ENCODE results near the gene HEY2.
"Not testable (repeated sequence)": the region's sequence is repeated elsewhere in the genome, so short reads cannot be mapped to it uniquely, and the experiment has no call there.

The HEY2 gene

DNA sequence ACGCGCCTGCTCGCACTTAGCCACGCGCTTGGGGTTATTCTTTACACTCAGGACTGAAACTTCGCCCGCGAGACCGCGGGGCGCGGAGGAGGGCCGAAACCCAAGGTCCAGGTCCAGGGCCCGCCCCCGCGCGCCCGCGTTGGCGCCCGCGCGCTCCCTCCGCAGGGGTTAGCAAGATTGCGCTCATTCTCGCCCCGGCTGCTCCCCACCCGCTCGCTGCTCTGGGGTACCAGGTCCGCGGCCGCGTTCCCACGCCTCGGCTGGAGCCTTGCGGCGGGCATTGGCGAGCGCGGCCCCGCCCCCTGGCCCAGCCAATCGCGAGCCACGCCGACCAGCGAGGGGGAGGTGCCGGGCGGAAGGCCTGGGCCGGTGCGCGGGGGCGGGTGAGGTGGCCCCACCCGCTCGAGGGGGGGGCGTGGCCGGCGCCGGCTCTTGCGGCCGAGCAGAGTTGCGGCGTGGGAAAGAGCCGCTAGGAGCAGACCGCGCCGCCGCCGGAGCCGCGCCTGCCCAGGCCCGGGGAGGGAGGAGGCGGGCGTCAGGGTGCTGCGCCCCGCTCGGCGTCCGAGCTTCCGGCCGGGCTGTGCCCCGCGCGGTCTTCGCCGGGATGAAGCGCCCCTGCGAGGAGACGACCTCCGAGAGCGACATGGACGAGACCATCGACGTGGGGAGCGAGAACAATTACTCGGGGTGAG is at the start of gene HEY2:
Gene HEY2 (plus strand): TSS at position 460 of the 692 bp plus-strand sequence. CDS start 145 bp downstream, at position 605.
- peak; percentile 81 to 85 for DNase-seq (ENCODE audit: low read depth in 2 of 2)

DNA sequence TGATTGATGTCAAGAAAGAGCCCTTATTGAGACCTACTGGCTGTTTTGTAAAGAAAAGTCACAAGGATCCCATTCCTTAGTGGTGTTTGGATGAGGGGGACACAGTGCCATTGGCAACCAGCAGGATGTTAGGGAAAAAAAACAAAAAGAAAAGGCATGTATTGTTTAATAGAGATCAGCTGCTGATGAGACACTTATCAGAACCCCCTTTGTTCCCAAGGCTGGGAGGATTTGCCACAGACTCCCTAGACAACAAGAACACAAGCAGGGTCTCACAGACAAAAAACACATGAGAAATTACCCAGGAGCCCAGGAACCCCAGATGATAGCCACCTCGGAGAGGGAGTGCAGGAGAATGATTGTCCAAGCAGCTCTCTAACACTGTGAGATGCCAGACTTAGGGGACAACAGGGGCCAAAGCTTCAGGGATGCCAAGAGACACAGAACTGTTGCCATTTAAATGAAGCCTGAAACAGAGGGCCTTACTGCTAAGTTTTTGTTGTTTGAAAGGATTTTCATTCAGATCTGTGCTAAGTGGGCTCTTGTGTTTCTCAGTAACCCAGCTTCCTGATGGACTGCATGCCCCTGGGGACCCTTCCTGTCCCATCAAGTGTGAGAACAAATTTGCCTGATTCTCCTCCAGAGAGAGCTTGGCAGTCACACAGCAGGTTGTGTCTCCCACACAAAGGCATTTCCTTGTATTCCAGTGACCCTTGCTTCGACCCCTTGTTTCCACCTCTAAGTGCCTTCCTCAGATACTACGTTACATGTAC is 48.7 kb upstream of the HEY2 start:
- DNase-seq (ENCODE audit: low read depth in 2 of 2), result no peak

DNA sequence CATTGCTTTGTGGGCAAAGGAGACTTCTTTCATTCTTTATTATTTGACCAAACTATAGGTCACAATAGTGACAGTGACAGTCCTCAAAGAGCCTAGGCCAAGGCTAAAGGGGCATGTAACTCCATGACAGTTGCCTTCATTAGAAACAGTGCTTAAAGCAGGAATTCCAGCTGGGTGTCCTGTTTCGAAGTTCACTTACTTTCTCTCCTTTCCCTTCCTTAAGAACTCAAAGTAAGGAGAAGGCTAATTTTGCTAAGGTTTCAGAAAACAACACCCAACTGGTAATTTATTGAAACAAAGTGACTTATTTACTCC is 48.1 kb upstream of the HEY2 start:
- DNase-seq (ENCODE audit: low read depth in 2 of 2), result no peak

DNA sequence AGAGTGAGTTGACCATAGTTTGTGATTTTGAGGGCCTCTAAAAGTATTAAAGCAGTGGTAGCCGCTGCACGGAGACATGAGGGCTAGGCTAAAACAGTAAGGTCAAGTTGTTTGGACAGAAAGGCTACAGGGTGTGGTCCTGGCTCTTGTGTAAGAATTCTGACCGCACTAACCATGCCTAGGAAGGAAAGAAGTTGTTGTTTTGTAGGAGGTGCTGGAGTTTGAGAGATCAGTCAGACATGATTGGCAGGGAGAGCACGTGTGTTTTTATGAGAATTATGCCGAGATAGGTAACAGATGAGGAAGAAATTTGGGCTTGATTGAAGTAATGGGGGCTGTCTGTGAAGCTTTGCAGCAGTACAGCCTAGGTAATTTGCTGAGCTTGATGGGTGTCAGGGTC is 45.5 kb upstream of the HEY2 start:
- DNase-seq (ENCODE audit: low read depth in 2 of 2), result not testable (repeated sequence)

DNA sequence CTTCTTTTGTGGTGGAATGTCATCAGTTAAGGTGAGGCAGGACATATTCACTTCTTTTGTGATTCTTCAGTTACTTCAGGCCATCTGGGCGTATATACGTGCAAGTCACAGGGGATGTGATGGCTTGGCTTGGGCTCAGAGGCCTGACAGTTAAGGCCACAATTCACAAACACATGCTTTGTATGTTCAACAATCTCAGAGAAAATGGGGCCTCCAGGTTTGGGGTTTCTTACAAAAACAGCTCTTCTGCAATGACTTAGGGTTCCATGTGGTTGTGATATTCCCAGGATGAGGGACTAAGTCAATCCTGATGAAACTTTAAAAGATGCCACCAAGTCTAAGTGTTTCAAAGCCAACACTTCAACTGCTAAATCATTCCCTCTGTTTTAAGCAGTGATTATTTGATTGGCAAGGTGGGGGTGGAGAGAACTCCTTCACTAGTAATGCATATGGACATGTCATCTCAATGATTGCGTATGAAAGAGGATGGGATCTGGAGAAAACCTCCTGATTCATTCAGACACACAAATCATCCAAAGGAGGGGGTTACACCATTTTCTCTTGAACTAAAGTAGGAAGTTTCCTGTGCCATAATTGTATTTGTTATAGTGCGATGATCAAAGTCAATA is 41.7 kb upstream of the HEY2 start:
- DNase-seq (ENCODE audit: low read depth in 2 of 2), result no peak

DNA sequence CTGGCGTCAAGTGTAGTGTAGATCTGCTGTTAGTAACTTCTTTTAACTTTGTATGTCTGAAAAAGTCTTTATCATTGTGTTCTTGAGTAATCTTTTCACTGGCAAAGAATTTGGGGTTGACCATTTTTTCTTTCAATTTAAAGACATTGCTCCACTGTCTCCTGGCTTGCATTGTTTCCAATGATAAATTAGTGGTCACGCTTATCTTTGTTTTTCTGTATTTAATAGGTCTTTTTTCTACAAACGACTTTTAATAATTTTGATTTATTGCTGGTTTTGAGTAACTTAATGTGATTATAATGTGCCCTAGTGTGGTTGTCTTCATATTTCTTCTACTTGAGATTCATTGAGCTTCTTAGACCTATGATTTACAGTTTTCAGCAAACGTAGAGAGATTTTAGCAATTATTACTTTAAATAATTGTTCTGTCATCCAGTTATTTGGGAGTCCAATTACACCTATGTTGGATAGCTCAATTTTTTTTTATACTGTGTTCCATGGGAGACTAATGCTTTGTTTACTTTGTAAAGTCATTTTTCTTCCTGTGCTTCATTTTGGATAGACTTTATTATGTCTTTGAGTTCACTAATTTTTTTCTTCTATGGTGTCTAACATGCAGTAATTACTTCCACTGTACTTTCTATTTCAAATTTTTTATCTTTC is 38.3 kb upstream of the HEY2 start:
- DNase-seq (ENCODE audit: low read depth in 2 of 2), result no peak

DNA sequence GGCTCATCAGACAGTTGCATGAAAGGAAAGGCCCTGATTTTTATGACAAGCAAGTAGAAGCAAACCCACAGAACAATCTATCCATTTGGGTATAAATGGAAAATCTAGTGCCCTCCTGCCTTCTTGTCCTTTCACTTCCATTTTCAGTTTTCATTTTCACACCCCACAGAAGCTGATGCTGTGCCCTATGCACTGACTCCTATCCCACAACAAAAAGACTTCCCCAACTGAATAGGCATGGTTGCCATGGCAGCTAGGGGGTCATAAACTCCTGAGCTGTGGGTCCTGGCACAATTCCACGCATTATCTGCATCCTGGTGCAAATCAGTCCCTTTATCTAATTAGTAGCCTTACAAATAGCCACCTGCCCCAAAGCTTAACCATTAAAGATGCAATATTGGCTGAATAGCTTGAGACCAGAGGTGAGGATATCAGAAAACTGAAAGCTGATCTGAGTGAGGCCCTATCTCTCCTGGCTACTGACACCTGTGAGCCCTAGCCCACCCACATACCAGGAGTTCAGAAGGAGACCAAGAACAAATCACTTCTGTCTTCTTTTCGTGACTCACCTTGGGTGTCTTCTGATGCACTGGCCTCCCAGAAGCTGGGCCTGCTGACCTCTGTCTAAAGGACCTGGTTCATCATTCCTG is 34.9 kb upstream of the HEY2 start:
- DNase-seq (ENCODE audit: low read depth in 2 of 2), result no peak

DNA sequence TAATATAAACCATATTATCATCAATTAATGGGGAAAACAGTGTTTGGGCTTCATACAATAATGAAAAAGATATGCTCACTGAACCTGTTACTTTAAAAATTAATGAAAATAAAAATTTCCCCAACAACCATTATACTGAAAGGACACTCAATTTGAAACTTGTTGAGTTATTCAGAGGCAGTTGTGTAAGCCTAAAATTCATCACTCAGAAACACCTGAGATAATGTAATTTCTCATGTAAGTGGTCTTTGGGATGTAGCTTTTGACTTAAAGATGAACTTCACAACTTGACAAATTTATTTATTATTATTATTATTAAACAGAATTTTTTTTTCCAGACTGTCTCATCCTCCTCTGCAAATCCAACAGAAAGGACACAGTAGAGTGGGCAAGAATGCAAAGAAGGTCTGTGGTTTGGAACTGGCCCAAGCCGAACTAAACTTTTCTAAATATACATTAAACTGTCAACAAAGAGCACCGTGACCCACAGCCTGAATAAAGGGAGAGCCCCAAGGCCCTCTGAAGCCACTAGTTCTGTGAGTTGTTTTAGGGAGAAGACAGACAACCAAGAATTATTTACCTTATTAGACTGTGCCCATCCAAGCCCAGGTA is 32.2 kb upstream of the HEY2 start:
- DNase-seq (ENCODE audit: low read depth in 2 of 2), result no peak

DNA sequence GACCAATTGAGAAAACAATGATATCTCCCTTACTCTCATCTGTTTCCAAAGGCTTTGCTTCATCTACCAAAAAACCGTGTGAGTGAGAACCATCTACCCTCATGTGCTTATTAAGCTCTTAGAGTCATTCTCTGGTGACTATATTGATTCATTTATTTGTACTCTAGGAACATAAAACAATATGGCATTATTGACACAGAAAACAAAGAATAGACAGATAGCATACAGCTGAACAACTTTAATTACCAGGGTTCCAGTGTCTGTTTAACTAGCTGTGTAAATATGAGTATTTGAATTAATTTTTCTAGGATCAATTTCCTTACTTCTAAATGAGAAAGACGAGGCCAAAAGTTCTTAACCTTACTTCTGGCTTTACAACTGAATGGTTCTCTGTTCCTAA is 31.3 kb upstream of the HEY2 start:
- no peak for DNase-seq (ENCODE audit: low read depth in 2 of 2)

DNA sequence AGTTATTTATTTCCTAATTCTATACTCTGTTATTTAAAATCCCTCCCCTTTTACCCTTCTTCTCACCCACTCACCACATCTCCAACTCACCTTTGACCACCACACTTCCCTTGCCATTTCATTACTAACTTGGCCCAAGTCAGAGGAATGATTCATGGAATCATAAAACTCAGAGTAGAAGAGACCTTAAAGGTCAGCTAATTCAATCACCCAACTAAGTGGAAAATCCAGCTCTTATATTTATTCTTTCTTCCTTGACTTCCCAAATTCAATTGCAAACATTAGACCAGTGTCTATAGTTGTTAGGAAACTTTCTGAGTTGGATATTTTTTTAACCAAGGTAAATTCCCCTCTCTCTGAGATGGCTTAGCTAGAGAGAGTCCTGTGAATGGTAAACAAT is 26.5 kb upstream of the HEY2 start:
- DNase-seq (ENCODE audit: low read depth in 2 of 2), result no peak

DNA sequence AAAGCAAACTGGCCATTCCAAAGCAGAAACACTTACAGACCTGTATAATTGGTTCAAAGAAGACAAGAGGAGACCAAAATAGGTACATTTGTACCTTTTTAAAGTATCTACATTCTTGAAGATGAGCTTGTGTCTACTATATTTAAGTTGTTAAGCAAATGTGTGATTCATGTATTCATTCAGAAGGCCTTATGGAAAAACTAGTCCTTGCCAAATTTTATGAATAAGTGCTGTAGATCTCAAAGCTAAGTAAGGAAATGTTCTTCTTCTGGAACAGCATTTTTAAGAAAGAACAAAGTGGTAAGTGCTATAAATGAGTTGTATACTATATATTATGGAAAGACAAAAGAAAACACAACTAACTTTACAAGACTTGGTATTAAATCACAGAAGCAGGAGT is 22.2 kb upstream of the HEY2 start:
- no peak for DNase-seq (ENCODE audit: low read depth in 2 of 2)

DNA sequence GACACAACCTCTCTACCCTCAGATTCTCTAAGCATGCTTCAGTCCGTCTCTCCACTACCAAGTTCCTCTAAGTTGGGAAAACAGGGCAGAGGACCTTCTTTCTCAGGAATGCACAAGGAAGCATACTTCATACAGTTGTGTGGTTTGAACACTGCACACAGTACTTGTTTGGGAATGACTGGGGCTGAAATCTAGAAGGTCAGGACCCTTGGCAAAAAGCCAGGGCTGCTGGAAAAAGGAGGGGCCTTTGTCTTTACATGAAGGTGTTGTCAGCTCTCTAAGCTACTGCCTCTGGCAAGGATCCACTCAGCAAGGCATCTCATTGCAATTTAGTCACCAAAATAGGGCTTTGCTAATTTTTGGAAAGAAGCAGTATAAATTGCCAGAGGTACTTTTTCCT is 20.7 kb upstream of the HEY2 start:
- no peak for DNase-seq (ENCODE audit: low read depth in 2 of 2)

DNA sequence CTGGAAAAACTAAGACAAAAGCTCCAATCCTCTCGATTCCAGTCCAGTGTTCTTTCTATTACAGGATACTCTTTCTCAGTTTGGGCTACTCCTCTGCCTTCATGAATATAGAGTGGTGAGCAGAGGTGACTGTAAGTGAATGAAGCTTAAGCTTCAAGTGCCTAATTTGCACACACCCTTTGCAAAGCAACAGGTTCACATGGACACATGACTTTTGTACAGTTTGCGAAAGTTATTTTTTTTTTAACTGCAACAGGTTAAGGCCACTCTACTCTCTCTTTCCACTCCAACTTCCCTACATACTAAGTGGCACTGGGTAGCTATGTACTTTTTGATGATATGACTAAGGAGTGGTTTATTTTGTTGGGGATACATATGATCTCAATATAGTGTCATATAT is 19.4 kb upstream of the HEY2 start:
- no peak for DNase-seq (ENCODE audit: low read depth in 2 of 2)

DNA sequence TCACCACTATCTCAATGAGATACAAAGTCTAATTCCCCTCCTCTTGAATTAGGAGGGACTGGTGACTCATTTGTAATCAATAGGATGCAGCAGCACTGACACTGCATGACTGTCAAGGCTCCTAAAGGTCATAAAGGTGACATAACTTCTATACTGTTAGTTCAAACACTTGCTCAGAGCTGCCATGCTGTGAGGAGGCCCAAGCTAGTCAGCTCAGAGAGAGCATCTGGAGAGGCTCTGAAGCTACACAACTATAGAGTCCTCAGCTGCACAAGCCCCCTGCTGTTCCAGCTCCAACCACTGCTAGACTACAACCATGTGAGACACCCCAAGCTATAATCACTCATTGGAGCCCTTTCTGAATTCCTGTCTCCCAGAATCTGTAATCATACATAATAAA is 17.0 kb upstream of the HEY2 start:
- DNase-seq (ENCODE audit: low read depth in 2 of 2), result no peak

DNA sequence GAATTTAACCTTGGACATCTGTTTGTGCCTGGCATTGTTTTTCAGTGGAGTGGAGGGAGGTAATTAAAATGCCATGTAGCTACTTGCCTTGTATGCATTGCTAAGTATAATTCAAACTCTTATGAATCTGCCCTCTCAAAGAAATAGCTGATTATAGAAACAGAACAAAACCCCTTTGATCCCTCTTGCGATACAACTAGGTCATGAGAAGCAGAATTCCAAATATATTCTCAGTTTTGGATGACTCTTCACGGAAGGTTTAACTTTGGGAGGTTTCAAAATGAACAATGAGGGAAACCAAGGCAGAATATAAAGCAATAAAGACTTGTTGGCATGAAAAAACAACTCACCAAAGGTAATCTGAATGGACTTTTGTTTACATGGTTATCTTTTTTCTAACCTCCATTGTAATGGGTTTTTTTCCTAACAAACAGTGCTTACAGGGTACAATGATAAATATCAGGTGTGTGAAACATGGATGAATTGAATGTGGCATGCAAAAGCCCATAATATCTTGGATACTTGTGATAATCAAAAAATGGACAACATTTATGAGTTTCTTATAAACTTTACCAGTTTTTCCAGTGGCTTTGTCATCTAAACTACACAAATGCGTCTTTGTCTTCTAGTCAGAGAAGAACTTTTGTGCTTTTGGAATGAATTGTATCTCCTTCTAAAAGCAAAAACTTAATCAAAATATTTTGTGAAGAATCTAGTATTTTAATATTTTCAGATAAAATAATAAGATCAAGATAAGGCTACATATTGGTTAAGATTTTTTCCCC is 15.7 kb upstream of the HEY2 start:
- no peak for DNase-seq (ENCODE audit: low read depth in 2 of 2)

DNA sequence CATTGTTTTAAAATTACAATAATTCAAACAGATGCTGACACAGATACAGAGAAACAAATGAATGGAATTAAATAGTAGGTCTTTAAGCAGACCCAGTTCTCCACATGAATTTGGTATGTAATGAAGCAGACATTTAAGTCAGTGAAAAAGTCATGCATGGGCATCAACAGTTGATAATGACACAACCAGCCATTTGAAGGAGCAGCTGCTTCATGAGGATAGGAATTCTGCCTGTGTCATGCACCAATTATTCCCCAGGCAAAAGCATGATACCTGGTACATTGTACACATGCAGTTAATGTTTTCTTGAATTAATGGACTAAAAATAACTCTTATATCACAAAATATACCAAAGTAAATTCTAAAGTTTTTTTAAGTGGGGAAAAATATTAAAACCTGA is 11.2 kb upstream of the HEY2 start:
- DNase-seq (ENCODE audit: low read depth in 2 of 2), result no peak

DNA sequence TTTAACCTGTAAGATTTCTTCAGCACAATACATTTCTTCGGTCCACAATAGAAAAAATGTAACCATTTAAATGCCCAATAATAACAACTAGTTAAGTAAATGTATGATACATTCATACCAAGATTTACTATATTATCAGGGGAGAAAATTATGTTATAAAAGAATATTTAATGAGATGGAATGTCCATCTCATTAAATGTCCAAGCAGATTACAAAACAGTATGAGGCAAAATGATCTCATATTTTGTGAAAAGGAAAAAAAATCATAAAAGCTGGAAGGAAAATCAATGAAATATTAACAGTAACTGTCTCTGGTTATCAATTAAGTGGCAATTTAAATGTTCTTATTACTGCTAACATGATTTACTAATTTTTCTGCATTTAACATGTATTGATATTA is 10.1 kb upstream of the HEY2 start:
- DNase-seq (ENCODE audit: low read depth in 2 of 2), result no peak

DNA sequence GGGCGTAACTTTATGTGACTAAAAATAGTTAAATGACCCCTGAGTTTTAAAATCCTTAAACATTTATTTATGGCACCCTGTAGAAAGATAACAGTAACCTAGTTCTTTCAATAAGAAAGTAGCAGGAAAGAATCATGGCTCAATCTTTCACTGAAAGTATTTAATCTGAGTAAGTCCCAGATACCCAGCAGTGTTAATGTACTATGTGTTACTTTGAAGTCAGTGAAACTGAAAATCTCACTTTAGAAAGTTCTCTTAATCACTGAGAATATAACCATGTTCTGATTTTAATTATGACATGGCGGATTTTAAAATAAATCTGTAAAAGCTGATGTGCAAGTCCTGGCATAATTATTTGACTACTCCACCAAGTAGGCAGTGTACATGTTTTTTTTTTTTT is 8.1 kb upstream of the HEY2 start:
- DNase-seq (ENCODE audit: low read depth in 2 of 2), result no peak

DNA sequence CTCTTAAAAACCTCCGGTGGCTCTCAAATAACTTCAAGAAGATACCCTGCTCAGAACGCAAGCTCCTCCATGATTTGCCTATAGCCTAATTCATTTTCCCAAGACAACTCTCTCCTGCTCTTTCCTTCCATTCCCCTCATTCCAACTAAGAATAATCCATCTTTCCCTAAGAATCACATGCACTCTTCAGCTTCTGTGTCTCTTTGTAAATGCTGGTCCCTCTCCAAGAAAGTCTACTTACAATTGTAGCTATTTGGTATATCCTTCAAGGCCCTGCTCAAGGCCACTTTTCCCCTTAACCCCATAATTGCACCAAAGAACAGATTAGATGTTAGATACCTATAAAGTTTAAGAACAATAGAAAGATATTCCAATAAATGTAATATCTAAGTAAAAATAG is 7.4 kb upstream of the HEY2 start:
- DNase-seq (ENCODE audit: low read depth in 2 of 2), result no peak

DNA sequence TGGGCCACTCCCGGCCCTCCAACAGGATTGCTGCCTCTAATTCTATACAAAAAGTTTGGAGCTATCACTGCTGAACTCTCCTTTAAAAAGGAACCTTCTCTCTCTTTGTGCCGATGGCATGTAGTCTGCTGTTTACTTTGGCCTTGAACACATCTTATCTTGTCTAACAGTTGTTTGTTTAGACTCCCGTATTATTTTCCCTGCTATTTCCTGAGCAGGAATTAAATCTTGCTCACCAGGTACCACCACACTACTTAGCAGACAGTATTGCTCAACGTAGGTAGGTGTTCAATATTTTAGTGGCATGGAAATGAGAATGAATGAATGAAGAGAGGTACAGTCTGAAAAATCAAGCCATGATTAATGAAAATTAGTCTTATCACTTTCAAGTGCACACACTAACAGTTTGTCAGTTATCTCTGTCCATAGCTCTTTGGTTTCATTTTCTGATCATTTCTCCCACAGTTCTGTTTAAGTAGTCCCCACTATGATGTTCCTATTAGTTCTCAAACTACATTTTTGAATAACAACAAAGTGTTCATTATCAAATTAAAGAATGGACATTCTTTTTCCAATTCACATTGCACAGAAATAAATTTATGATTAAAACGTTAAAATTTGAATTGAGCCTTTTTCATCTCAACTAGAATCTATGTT is 6.8 kb upstream of the HEY2 start:
- DNase-seq (ENCODE audit: low read depth in 2 of 2), result no peak

All from stimulated activated CD8-positive, alpha-beta memory T cell treated with anti-CD3 and anti-CD28 coated beads, Interleukin-15, amount 100 ng/mL, for 48 hours (primary cell).